Mucosa of rectum (tissue), 2 donors: Measurements from ENCODE around the gene ST3GAL3.

Experiments used
- H3K27ac ChIP-seq, 2 donors: one replicate each; pipeline ENCODE4 v1.7.0; 2013; ENCODE audit warnings: inconsistent platforms in 2 of 2, low read depth in 2 of 2, low read length in 2 of 2
- H3K27me3 ChIP-seq, 2 donors: one replicate each; pipeline ENCODE4 v1.7.0; 2013; ENCODE audit warnings: low read length in 2 of 2; ENCODE audit not compliant: control insufficient read depth in 2 of 2, insufficient read depth in 2 of 2
- H3K36me3 ChIP-seq, 2 donors: one replicate each; pipeline ENCODE4 v1.7.0; 2013; ENCODE audit warnings: low read length in 2 of 2; ENCODE audit not compliant: control insufficient read depth in 2 of 2, insufficient read depth in 2 of 2
- H3K4me1 ChIP-seq, 2 donors: one replicate each; pipeline ENCODE4 v1.7.0; 2013; ENCODE audit warnings: low read length in 2 of 2, mild to moderate bottlenecking in 1 of 2; ENCODE audit not compliant: control insufficient read depth in 2 of 2, insufficient read depth in 2 of 2
- H3K4me3 ChIP-seq, 2 donors: one replicate each; pipeline ENCODE4 v1.7.0; 2013; ENCODE audit warnings: low read length in 2 of 2
- H3K9ac ChIP-seq, 2 donors: one replicate each; pipeline ENCODE4 v1.7.0; 2013; ENCODE audit warnings: low read length in 2 of 2, low read depth in 1 of 2, mild to moderate bottlenecking in 1 of 2
- H3K9me3 ChIP-seq, 2 donors: one replicate each; pipeline ENCODE4 v1.7.0; 2013; ENCODE audit warnings: low read length in 2 of 2; ENCODE audit not compliant: control insufficient read depth in 2 of 2
- donor health status: healthy.
- donor health status: Normal muscosa, but diverticular disease.

The ST3GAL3 gene

DNA sequence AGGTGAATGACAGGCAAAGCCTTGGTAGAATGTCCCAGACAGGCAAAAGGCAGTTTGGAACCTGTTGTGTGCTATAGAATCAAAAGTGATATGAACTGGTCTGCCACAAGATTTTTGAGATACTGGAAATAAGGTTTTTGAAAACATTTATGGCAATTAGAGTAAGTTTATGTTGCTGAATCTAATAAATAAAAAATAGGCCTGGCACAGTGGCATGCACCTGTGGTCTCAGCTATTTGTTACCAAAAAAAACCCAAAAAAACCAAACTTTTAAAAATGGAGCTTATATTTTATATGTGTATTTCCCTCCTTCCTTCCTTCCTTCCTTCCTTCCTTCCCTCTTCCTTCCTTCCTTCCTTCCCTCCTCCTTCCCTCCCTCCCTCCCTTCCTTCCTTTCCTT is 149.8 kb downstream of the ST3GAL3 start:
- Histone ChIP-seq H3K27ac (no peak overlapping the region), H3K27me3 (no peaks in the 10 kb centered on the region), H3K4me3 (no peak overlapping the region), H3K9ac (no peak overlapping the region), H3K4me1 (peaks cover 11 to 14% of the 10 kb centered on the region in 2 donors), H3K36me3 (no peaks in the 10 kb centered on the region), H3K9me3 (no peaks in the 10 kb centered on the region)

GRCh38 chr1:43858324-43858723 is 151.0 kb downstream of the ST3GAL3 start:
- H3K27me3 ChIP-seq, result no peaks in the 10 kb centered on the region
- no peak overlapping the region for H3K9ac ChIP-seq
- peaks cover 5% of the 10 kb centered on the region in 2 donors for H3K4me1 ChIP-seq
- H3K9me3 ChIP-seq, result no peaks in the 10 kb centered on the region
- H3K4me3 ChIP-seq, result no peak overlapping the region
- no peaks in the 10 kb centered on the region for H3K36me3 ChIP-seq
- H3K27ac ChIP-seq, result no peak overlapping the region

DNA sequence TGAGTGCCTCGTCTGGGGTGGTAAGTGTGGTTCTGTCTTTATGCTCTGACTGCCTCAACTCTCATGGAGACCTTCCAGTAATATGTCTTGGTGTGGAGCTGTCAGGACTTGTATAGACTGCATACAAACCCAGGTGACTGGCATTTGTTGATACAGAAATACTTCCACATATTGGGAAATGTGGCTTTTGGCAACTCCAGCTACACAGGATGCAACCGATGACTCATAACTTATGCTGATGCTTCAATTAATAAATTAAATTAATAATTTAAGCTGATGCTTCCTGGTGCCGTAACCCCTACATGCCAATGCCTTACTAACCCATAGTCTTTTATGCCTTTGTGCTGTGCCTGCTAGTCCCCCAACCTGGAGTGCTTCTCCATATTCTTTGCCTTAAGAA is 154.0 kb downstream of the ST3GAL3 start:
- H3K27ac ChIP-seq, result no peak overlapping the region

DNA sequence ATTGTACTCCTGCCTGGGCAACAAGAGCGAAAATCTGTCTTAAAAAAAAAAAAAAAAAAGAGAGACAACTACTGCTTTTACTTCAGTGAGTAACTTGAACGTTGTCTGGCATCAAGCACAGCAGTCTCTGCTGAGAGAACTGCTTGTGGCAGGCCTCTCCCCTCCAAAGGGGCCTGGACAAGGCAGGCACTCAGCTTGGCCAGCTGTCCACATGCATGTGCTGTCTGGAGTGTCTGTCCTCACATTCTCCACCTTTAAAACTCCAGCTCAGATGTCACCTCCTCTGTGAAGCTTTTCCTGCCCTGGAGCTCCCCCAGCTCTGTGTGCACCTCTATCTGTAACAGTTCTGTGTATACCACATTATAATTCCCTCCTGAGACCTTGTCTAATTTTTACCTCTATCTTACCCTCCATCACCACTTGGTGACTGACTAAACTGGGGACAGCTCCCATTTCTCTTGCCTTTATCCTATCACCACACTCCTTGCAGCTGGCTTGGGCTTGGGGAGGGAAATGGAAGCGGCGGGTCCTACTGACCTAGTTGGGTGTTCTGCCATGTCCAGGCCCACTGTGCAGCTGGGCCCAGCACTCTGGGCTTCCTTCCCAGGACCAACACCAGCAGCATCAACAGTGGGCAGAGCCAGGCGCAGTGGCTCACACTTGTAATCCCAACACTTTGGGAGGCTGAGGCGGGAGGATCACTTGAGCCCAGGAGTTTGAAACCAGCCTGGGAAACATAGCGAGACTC is 154.8 kb downstream of the ST3GAL3 start:
- H3K9ac ChIP-seq, result no peak overlapping the region
- H3K4me3 ChIP-seq, result no peak overlapping the region
- no peaks in the 10 kb centered on the region for H3K36me3 ChIP-seq
- H3K4me1 ChIP-seq, result no peaks in the 10 kb centered on the region
- H3K27me3 ChIP-seq, result no peaks in the 10 kb centered on the region
- H3K27ac ChIP-seq, result no peak overlapping the region
- H3K9me3 ChIP-seq, result no peaks in the 10 kb centered on the region

More for the DNA sequence above, 154.0 kb downstream of the ST3GAL3 start:
- H3K9ac ChIP-seq, result no peak overlapping the region
- H3K36me3 ChIP-seq, result no peaks in the 10 kb centered on the region
- no peaks in the 10 kb centered on the region for H3K9me3 ChIP-seq
- H3K4me1 ChIP-seq, result no peaks in the 10 kb centered on the region
- no peak overlapping the region for H3K4me3 ChIP-seq
- H3K27me3 ChIP-seq, result no peaks in the 10 kb centered on the region

DNA sequence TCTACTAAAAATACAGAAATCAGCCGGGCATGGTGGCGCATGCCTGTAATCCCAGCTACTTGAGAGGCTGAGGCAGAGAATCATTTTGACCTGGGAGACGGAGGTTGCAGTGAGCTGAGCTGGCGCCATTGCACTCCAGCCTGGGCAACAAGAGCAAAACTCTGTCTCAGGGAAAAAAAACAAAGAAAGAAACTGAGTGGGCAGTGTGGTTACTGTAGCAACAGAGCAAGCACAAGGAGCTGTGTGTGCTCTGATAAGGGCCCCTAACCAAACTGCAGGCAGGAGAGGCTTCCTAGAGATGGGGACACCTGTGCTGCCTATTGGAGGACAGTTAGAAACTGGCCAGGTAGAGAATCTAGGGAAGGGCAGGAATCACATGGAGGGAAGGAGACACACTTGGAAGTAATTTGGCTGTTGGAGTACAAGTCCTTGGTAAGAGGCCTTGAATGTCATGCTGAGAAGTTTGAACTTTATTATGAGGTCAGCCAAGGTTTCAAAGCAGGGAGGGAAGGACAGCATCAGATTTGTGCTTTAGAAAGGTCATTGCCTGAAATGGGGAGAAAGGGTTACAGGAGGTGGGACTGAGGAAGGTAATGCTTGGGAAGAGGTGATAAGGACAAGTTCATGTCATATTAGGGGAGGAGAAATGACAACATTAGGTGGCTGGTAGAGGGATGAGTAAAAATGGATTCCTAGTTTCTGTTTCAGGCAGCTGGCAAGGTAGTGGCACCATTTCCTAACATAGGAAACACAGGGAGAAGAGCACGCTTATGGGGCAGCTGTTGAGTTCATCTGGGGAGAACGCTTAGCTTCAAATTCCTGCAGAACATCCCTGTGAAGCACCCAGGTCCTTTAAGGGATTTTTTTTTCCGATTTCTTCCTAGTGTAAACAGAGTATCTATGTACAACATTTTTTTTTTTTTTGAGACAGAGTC is 157.0 kb downstream of the ST3GAL3 start:
- Histone ChIP-seq H3K27ac (no peak overlapping the region), H3K4me3 (no peak overlapping the region), H3K4me1 (no peaks in the 10 kb centered on the region), H3K36me3 (no peaks in the 10 kb centered on the region), H3K27me3 (no peaks in the 10 kb centered on the region), H3K9me3 (no peaks in the 10 kb centered on the region), H3K9ac (no peak overlapping the region)

- Histone ChIP-seq H3K9me3 (no peaks in the 10 kb centered on the region), H3K27me3 (no peaks in the 10 kb centered on the region), H3K9ac (no peak overlapping the region), H3K4me1 (no peaks in the 10 kb centered on the region), H3K27ac (no peak overlapping the region), H3K36me3 (no peaks in the 10 kb centered on the region), H3K4me3 (no peak overlapping the region)
Measured at GRCh38 chr1:43866201-43866600, 158.9 kb downstream of the ST3GAL3 start.

GRCh38 chr1:43867976-43868740 is 160.8 kb downstream of the ST3GAL3 start:
- H3K4me3 ChIP-seq, result no peak overlapping the region
- no peaks in the 10 kb centered on the region for H3K36me3 ChIP-seq
- no peak overlapping the region for H3K27ac ChIP-seq
- H3K27me3 ChIP-seq, result no peaks in the 10 kb centered on the region
- no peak overlapping the region for H3K9ac ChIP-seq
- H3K9me3 ChIP-seq, result no peaks in the 10 kb centered on the region
- no peaks in the 10 kb centered on the region for H3K4me1 ChIP-seq

DNA sequence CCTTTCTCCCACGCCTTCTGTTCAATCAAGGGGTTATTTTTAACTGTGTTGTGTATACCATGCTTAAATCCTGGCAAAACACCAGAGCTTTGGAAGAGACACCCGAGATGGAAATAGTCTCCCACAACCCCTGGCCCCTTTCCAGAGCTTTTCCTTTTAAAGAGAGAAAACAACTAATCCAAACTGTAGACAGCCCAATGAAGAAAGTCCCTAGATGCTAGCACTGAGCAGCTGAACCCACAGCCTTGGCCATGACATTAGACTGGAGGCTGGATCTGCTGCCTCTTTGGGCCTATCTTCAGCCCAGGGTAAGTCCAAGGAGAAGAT is 161.4 kb downstream of the ST3GAL3 start:
- Histone ChIP-seq H3K9ac (no peak overlapping the region), H3K36me3 (no peaks in the 10 kb centered on the region), H3K27ac (no peak overlapping the region), H3K4me3 (no peak overlapping the region), H3K4me1 (no peaks in the 10 kb centered on the region), H3K9me3 (no peaks in the 10 kb centered on the region), H3K27me3 (no peaks in the 10 kb centered on the region)

DNA sequence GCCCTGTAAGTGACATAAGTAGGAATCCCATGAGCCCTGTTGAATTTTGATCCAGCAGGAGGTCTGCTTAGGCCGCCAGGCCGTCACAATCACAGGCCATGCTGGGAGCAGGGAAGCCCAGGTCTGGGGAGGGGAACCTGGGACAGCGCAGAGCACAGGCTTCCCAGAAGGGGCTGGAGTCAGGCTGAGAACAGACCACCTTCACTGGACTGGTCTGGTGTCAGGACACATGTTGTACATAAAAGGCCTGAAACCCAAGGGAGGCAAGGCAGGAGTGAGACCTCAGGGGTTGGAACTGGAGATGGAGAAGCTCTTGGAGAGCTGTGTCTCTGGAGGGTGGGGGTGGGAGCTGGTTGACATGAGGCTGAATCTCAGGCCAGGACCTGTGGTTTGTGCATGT is 163.0 kb downstream of the ST3GAL3 start:
- H3K4me3 ChIP-seq, result no peak overlapping the region
- H3K4me1 ChIP-seq, result no peaks in the 10 kb centered on the region
- no peak overlapping the region for H3K9ac ChIP-seq
- no peaks in the 10 kb centered on the region for H3K36me3 ChIP-seq
- no peaks in the 10 kb centered on the region for H3K9me3 ChIP-seq
- no peaks in the 10 kb centered on the region for H3K27me3 ChIP-seq
- H3K27ac ChIP-seq, result no peak overlapping the region
